Activated T-helper 1 cell treated with anti-CD3 and anti-CD28 coated beads, Interleukin-12 subunit alpha, Interleukin-12 subunit beta, Interleukin-2, Interleukin-4 antibody, amounts not matched to agents 30 ng/mL and 10 ng/mL and 1 ng/mL, durations not matched to agents 14 hours and 24 hours and 36 hours (primary cell): ENCODE results near the gene AAGAB. TPM values are rescaled to one million over a fixed set of nuclear protein-coding genes. Genes with fewer than 3 reads are reported as not detected.
"Not testable (repeated sequence)": the region's sequence is repeated elsewhere in the genome, so short reads cannot be mapped to it uniquely, and the experiment has no call there.

Experiments used
- DNase-seq: peaks from one replicate; pipeline ENCODE4 v3.0.0; 2021; ENCODE audit warnings: low spot score
- H3K27ac Mint-ChIP-seq: one replicate; pipeline ENCODE4 v1.8.0; 2021; ENCODE audit warnings: mild to moderate bottlenecking, mixed read lengths
- H3K27me3 Mint-ChIP-seq: one replicate; pipeline ENCODE4 v1.8.0; 2022; ENCODE audit warnings: mild to moderate bottlenecking, moderate library complexity, mixed read lengths; ENCODE audit not compliant: insufficient read depth
- H3K36me3 Mint-ChIP-seq: one replicate; pipeline ENCODE4 v1.8.0; 2021; ENCODE audit warnings: low read depth, mixed read lengths
- H3K4me1 Mint-ChIP-seq: one replicate; pipeline ENCODE4 v1.8.0; 2021; ENCODE audit warnings: low read depth, mixed read lengths
- H3K4me3 Mint-ChIP-seq: one replicate; pipeline ENCODE4 v1.8.0; 2021; ENCODE audit warnings: mild to moderate bottlenecking, moderate library complexity, mixed read lengths
- H3K9me3 Mint-ChIP-seq: one replicate; pipeline ENCODE4 v1.8.0; 2021; ENCODE audit warnings: mixed read lengths
- intact Hi-C: fragments of 100-400 bp; cut with micrococcal nuclease; formaldehyde crosslinking; loops from one replicate; pipeline ENCODE4 v1.15.1; 2024
- total RNA-seq: library from RNA; stranded (reverse); gene quantifications from 2 replicates; pipeline ENCODE4 v1.2.3, GENCODE V29; 2022

AAGAB gene, protein sequence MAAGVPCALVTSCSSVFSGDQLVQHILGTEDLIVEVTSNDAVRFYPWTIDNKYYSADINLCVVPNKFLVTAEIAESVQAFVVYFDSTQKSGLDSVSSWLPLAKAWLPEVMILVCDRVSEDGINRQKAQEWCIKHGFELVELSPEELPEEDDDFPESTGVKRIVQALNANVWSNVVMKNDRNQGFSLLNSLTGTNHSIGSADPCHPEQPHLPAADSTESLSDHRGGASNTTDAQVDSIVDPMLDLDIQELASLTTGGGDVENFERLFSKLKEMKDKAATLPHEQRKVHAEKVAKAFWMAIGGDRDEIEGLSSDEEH
- 41.7 and 44.0 TPM in 2 replicates for total RNA-seq

DNA sequence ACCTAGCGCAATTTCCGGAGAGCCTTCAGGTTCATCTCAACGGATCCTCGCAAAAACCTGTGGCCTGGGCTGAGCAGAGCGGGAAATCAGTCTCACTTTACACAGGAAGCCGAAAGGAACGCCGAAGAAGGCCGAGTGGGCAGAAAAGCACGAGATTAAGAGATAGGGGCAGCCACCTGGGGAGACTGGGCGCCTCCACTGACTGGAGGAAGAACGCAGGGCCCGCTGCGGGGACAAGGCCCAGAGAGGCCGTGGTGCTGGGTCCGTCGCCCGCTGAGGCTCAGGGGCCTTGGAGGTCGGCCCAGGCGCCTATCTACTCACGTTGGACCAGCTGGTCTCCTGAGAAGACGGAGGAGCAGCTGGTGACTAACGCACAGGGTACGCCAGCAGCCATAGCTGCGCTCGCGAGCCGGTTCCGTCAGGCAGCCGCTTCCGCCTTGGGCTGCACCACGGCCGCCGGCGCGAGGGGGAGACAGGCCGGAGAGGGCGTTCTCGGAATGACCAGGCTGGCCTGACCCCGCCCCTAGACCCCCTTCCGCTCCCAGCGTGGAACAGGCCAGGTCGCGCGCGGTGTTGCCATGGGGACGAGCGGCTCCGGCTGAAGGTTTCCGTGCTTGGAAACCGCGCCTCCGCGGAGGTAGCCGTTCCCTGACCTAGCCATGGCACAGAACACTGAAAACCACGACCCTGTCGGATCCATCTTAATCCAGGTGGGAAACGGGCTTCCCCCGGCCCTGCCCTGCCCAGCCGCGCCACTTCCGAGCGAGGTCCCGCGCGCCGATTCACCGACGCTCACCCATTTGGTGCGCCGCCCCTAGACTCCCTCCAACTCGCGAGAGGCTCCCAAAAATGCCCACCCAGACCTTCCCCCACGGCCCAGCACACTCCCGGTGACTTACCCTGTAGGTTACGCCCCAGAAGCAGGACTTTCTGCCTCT lies at the start of gene AAGAB, which contains the start of gene IQCH:
AAGAB (minus strand) TSS at position 424 of the 938 bp plus-strand sequence; CDS start at position 394, 30 bp downstream.
IQCH (plus strand) TSS at position 549 of the 938 bp plus-strand sequence; CDS start at position 660, 111 bp downstream.
- H3K4me3 Mint-ChIP-seq, result peak within 1 kb of the TSS; percentile 100
- H3K36me3 Mint-ChIP-seq, result peaks cover 8% of the 10 kb centered on the region
- peaks cover 36% of the 10 kb centered on the region for H3K4me1 Mint-ChIP-seq
- H3K27ac Mint-ChIP-seq, result peak within 1 kb of the TSS; percentile 98
- intact Hi-C loops, result loop anchor here (1.0 to 10.0 kb wide), 7 partner anchors 13 to 800 kb away; partner anchors contain the start of genes C15orf61, PIAS1, RPL4 and SMAD3
- H3K9me3 Mint-ChIP-seq, result no peaks in the 10 kb centered on the region
- peak; percentile 98 for DNase-seq
- peaks cover 18% of the 10 kb centered on the region for H3K27me3 Mint-ChIP-seq

DNA sequence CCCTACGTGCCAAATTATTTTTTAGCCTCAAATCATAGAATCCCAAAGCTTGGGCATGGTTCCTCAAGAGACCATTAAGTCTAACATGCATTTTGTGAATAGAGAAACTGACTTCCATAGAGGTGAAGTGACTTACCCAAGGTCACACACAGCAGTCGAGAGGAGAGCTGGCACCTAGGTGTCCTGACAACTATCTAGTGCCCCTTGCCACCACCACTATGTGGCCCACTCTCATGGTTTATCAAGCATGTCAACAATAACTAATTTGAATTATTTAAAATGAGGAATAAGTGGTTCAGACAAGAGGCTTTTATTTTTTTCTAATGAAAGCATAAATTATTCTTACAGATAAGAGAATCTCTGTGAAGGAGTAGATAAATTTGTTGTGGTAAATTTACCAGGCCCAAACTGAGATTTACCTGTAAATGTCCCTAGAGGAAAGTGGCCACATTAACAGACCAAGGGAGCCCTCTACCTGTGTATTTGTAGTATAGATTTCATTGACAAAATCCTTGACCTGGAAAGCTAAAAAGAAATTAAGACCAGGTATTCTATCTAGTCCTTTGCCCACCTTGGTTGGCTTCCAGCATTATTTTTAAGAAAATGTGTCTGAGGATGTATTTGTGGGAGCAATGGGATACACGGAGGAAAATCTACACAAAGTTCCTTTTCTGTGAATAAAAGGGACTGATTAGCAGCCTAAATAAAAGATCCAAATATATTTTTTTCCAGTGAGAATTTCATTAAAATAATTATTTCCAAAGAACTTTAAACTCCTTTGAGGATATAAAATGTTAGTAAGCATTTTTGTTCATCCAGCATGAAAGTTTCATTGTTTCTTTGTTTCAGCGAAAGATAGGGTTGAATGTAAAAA lies 49.3 kb upstream of the AAGAB start:
- H3K27me3 Mint-ChIP-seq, result peaks cover 5% of the 10 kb centered on the region

DNA sequence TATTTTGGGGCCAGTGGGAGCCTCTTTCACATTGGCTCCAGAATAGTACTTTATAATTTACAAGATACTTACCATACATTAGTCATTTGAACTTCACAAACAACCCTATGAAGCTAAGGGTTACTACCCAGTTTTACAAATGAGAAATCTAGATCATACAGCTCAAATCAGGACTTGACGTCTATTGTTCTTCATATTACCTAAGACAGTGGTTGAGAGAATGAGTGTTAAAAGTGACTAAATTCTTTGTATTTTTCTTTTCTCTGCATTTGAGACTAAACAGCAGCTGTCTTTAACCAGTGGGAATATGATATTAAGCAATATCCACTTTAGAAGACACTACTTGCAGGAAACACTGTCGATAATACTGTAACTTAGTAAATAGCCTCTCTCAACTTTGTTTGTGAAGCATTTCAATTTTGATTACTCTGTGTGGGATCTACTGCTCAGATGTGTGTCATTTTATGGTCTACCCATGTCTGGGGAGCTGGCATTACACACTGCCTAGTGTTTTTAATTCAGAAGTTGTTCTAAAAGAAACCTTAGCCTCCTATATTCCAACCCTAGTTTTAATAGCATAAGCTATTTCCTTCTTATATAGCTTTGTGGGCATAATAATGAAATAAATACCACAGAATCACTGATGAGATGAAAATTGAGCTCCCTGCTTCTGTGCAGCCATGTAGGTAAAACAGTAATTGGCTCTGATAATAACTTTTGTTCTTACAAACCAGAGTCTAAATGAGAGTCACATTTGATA lies 46.0 kb upstream of the AAGAB start:
- H3K36me3 Mint-ChIP-seq, result no peaks in the 10 kb centered on the region
- no peaks in the 10 kb centered on the region for H3K4me1 Mint-ChIP-seq
- no peak overlapping the region for H3K27ac Mint-ChIP-seq
- no peak overlapping the region for H3K4me3 Mint-ChIP-seq
- no peak for DNase-seq
- peaks cover 10% of the 10 kb centered on the region for H3K27me3 Mint-ChIP-seq
- no peaks in the 10 kb centered on the region for H3K9me3 Mint-ChIP-seq
- intact Hi-C loops, result loop anchor here (10.0 kb wide), 1 partner anchor 134 kb away; no protein-coding TSS in a partner anchor

More for the DNA sequence above, 49.3 kb upstream of the AAGAB start:
- H3K4me3 Mint-ChIP-seq, result no peak overlapping the region
- H3K4me1 Mint-ChIP-seq, result peaks cover 5% of the 10 kb centered on the region
- no peak overlapping the region for H3K27ac Mint-ChIP-seq
- no peak for DNase-seq
- no peaks in the 10 kb centered on the region for H3K36me3 Mint-ChIP-seq
- H3K9me3 Mint-ChIP-seq, result no peaks in the 10 kb centered on the region
- intact Hi-C loops, result loop anchor here (1.0 to 10.0 kb wide), 2 partner anchors 131 to 357 kb away; no protein-coding TSS in a partner anchor

DNA sequence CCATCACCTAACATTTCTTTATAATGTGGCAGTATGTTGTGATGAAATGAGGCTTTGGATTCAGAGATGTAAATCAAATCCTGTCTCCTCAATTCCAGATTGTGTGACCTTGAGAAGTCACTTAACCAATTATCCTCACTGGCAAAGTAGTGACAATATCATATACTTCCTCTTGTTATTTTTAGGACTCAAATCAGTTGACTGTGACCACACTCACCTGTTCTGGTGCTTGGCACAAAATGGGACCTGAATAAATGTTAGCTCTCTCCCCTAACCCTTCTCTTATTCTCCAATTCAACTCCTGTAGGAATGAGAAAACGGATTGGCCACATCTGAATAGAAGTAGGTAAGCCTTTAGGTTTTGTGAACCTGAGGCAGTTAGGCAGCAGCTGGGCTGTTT lies 42.2 kb upstream of the AAGAB start:
- Mint-ChIP-seq H3K36me3 (no peaks in the 10 kb centered on the region), H3K9me3 (no peaks in the 10 kb centered on the region), H3K27me3 (peaks cover 8% of the 10 kb centered on the region), H3K4me3 (no peak overlapping the region), H3K27ac (no peak overlapping the region), H3K4me1 (no peaks in the 10 kb centered on the region)
- intact Hi-C loops, result no loop called here
- no peak for DNase-seq

DNA sequence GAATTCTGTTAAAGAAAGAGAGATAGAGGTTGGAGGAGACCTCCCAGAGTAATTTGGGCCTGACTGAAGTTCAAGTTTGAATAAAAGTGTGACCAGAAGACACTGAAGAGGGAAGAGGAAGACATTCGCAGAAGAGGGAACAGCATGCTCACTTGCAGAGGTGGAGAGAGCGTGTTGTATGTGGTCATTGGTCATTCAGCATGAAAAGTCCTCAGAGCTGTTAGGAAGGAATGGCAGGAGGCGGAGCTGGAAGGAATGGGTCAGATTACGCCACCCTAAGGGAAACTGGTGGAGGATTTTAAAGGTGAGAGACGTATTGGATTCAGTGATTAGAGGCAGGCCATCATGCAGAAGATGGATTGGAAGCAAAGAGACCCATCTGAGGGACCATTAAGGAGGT lies 41.7 kb upstream of the AAGAB start:
- H3K4me1 Mint-ChIP-seq, result no peaks in the 10 kb centered on the region
- DNase-seq, result no peak
- H3K27me3 Mint-ChIP-seq, result peaks cover 8% of the 10 kb centered on the region
- H3K27ac Mint-ChIP-seq, result no peak overlapping the region
- H3K36me3 Mint-ChIP-seq, result no peaks in the 10 kb centered on the region
- no peak overlapping the region for H3K4me3 Mint-ChIP-seq
- intact Hi-C loops, result no loop called here
- H3K9me3 Mint-ChIP-seq, result no peaks in the 10 kb centered on the region

DNA sequence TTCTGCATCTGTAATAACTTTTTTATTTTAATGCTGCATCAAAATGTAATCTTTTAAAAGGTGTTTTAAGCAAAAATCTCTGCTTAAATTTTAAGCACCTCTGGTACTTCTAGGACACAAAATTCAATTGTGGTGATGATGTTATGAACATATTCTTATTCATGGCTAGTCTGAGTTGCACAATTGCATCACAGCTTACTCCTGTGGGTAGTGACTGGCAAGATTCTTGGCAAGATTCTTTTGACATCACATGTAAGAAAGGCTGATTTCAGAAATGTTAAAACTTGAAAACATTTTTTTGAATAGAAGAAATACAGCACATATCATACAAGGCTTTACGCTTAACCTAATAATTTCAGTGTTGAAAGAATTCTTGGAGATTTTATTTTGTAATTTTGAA lies 35.9 kb upstream of the AAGAB start:
- intact Hi-C loops, result no loop called here
- Mint-ChIP-seq H3K27ac (no peak overlapping the region), H3K27me3 (peaks cover 1% of the 10 kb centered on the region), H3K36me3 (no peaks in the 10 kb centered on the region), H3K4me1 (no peaks in the 10 kb centered on the region), H3K4me3 (no peak overlapping the region), H3K9me3 (peaks cover 4% of the 10 kb centered on the region)
- DNase-seq, result no peak

DNA sequence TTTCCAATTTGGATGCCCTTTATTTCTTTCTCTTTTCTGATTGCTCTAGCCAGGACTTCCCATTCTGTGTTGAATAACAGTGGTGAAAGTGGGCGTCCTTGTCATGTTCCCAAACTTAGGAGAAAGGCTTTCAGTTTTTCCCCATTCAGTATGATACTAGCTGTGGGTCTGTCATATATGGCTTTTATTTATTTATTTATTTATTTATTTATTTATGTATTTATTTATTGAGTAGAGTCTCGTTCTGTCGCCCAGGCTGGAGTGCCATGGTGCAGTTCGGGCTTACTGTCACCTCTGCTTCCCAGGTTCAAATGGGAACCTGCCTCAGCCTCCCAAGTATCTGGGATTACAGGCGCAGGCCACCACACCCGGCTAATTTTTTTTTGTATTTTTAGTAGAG lies 31.9 kb upstream of the AAGAB start:
- H3K36me3 Mint-ChIP-seq, H3K4me3 Mint-ChIP-seq, H3K27ac Mint-ChIP-seq, H3K9me3 Mint-ChIP-seq, DNase-seq, H3K4me1 Mint-ChIP-seq, intact Hi-C loops: not testable (repeated sequence)
- peaks cover 13% of the 10 kb centered on the region for H3K27me3 Mint-ChIP-seq

DNA sequence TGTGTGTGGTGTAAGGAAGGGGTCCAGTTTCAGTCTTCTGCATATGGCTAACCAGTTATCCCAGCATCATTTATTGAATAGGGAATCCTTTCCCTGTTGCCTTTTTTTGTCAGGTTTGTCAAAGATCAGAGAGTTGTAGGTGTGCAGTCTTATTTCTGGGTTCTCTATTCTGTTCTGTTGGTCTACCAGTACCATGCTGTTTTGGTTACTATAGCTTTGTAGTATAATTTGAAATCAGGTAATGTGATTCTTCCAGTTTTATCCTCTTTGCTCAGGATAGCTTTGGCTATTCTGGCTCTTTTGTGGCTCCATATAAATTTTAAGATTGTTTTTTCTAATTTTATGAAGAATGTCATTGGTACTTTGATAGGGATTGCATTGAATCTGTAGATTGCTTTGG lies 31.2 kb upstream of the AAGAB start:
- peaks cover 11% of the 10 kb centered on the region for H3K27me3 Mint-ChIP-seq
- H3K9me3 Mint-ChIP-seq, intact Hi-C loops: not testable (repeated sequence)

DNA sequence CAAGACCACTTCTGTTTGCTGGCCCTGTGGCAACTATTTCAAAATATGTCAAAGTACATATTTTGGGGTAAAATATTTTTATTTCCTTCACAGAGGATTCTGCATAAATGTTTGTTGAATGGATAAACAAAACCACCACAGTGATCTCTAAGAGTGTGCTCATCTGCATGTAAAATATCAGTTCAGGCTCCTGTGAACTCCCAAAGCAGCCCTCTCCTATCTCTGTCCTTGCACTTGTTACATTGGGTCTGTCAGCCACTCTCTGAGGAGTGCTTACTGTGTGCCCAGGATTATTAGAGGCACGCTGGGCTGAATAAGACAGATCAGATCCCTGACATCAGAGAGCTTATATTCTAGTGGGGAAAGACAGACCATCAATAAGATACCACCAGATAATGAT lies 27.3 kb upstream of the AAGAB start:
- H3K27me3 Mint-ChIP-seq, result peaks cover 24% of the 10 kb centered on the region
- intact Hi-C loops, result no loop called here
- no peak for DNase-seq
- no peak overlapping the region for H3K4me3 Mint-ChIP-seq
- H3K36me3 Mint-ChIP-seq, result no peaks in the 10 kb centered on the region
- no peak overlapping the region for H3K27ac Mint-ChIP-seq
- no peaks in the 10 kb centered on the region for H3K4me1 Mint-ChIP-seq
- H3K9me3 Mint-ChIP-seq, result peaks cover 4% of the 10 kb centered on the region

More for the DNA sequence above, 31.2 kb upstream of the AAGAB start:
- not testable (repeated sequence) for H3K36me3 Mint-ChIP-seq, H3K27ac Mint-ChIP-seq, DNase-seq, H3K4me3 Mint-ChIP-seq, H3K4me1 Mint-ChIP-seq

DNA sequence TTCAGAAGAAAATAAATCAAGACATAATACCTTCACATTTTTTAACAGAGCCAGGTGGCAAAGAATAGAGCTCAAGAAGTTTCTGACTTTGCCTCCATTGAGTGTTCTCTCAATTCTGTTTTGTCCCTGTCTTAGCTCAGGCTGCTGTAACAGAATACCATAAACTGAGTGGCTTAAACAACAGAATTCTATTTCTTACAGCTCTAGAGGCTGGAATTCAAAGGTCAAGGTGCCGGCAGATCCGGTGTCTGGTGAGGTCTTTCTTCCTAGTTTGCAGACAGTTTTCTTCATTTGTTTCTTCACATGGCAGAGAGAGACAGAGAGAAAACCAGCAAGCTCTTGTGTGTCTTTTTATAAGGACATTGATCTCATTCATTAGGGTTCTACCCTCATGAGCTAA lies 25.8 kb upstream of the AAGAB start:
- no peaks in the 10 kb centered on the region for H3K9me3 Mint-ChIP-seq
- no peak for DNase-seq
- no peaks in the 10 kb centered on the region for H3K4me1 Mint-ChIP-seq
- H3K27me3 Mint-ChIP-seq, result peaks cover 26% of the 10 kb centered on the region
- H3K4me3 Mint-ChIP-seq, result no peak overlapping the region
- H3K36me3 Mint-ChIP-seq, result no peaks in the 10 kb centered on the region
- no peak overlapping the region for H3K27ac Mint-ChIP-seq
- intact Hi-C loops, result no loop called here

DNA sequence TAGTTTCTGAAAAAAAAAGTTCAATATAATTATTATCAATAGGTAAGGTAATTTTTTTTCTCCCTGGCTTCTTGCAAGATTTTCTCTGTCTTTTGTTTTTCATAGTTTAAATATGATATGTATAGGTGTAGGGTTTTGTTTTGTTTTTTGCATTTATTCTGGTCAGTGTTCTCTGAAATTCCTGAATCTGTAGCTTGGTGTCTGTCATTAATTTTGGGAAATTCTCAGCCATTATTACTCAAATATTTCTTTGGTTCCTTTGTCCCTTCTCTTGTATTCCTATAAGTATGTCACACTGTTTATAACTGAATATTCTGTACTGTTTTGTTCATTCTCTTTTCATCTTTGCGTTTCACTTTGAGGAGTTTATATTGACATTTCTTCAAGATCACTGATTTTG lies 22.2 kb upstream of the AAGAB start:
- intact Hi-C loops, result no loop called here
- H3K4me1 Mint-ChIP-seq, result no peaks in the 10 kb centered on the region
- H3K27me3 Mint-ChIP-seq, result peaks cover 23% of the 10 kb centered on the region
- no peak overlapping the region for H3K4me3 Mint-ChIP-seq
- DNase-seq, result no peak
- H3K27ac Mint-ChIP-seq, result no peak overlapping the region
- peaks cover 4% of the 10 kb centered on the region for H3K36me3 Mint-ChIP-seq
- peaks cover 16% of the 10 kb centered on the region for H3K9me3 Mint-ChIP-seq

DNA sequence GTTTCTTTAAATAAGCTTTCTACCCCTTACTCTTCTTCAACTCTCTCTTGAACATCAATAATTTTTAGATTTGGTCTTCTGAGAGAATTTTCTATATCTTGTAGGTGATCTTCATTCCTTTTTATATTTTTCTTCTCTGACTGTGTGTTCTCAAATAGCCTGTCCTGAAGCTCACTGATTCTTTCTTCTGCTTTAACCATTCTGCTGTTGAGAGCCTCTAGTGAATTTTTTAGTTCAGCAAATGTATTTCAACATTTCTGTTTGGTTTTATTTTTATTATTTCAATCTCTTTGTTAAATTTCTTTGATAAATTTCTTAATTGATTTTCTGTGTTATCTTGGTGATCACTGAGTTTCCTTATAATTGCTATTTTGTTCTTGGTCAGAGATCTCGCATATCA lies 19.8 kb upstream of the AAGAB start:
- H3K4me3 Mint-ChIP-seq, result no peak overlapping the region
- no peak for DNase-seq
- intact Hi-C loops, result no loop called here
- peaks cover 4% of the 10 kb centered on the region for H3K36me3 Mint-ChIP-seq
- no peak overlapping the region for H3K27ac Mint-ChIP-seq
- H3K27me3 Mint-ChIP-seq, result peaks cover 27% of the 10 kb centered on the region
- no peaks in the 10 kb centered on the region for H3K4me1 Mint-ChIP-seq
- H3K9me3 Mint-ChIP-seq, result peaks cover 16% of the 10 kb centered on the region
